T-helper 17 cell (primary cell): ENCODE results near the gene AKR1C3. TPM values are rescaled to one million over a fixed set of nuclear protein-coding genes. Genes with fewer than 3 reads are reported as not detected.
"Not testable (repeated sequence)": the region's sequence is repeated elsewhere in the genome, so short reads cannot be mapped to it uniquely, and the experiment has no call there.

Experiments
- ATAC-seq: fragments of 150-1000 bp; cut with Tn5 transposase; 2 replicates; pipeline ENCODE4 v1.10.0; 2021; ENCODE audit warnings: mild to moderate bottlenecking, moderate library complexity
- DNase-seq, 3 donors: peaks; one replicate each; pipeline versions ENCODE4 v3.0.0 to v3.0.0-alpha.2; 2020 to 2021
- H3K9me3 ChIP-seq: one replicate; pipeline ENCODE4 v1.7.0; 2013; ENCODE audit warnings: low read length, mild to moderate bottlenecking; ENCODE audit not compliant: control insufficient read depth, poor library complexity, severe bottlenecking
- H3K27ac Mint-ChIP-seq: one replicate; pipeline ENCODE4 v1.8.0; 2022; ENCODE audit warnings: mild to moderate bottlenecking, moderate library complexity, mixed read lengths
- H3K27me3 Mint-ChIP-seq: one replicate; pipeline ENCODE4 v1.8.0; 2022; ENCODE audit warnings: mixed read lengths
- H3K36me3 Mint-ChIP-seq: one replicate; pipeline ENCODE4 v1.8.0; 2022; ENCODE audit warnings: low read depth, mixed read lengths
- H3K4me1 Mint-ChIP-seq: one replicate; pipeline ENCODE4 v1.8.0; 2022; ENCODE audit warnings: mild to moderate bottlenecking, mixed read lengths
- H3K4me3 Mint-ChIP-seq: one replicate; pipeline ENCODE4 v1.8.0; 2022; ENCODE audit warnings: mild to moderate bottlenecking, moderate library complexity, mixed read lengths
- total RNA-seq, 4 donors: library from RNA in 2 of 4; stranded (reverse) in 2 of 4; gene quantifications; one replicate each; pipeline ENCODE4 v1.2.3 and lab custom pipeline; 2022 to 2026

AKR1C3 gene
- total RNA-seq, 2 donors from 2014 or later = 0.60 to 1.4 TPM

DNA sequence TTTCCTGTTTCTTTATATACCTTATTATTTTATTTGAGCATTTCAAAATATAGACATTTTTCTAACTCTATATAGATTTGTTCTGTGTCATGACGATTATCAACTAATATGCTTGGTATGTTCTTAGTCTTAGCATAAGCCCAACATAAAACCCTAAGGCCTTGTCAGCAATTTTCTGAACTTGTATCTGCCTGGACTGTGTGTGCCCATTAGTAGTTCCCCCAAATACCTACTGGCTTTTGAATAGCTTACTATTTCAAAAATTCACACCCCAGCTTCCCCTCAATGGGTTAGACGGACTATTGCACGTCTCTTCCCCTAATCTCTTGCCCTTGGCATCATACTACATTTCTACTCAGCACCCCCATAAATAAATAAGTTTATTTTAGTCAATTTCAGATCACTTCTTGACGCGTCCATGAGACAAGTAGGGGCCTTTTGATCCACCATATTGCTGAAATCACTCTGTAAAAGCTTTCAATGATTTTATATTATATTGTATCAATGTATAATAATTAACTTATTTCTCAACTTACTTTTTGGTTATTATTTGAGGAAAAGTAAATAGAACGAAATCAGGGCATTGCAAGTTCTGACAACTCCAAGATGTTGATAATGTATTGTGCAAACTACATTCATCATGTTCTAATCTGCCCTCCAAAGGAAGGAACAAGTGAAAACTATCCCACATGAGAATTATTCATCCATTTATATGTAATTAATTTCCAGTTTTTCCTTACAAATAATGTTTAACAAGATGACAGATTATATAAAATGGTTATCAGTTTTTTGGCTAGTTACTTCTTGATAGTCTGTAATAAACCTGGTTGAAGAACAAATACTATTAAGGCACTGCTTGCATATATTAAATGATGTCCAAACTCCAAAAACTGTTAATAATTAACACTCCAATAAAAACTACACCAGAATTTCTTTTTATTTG, 1.1 kb upstream of the AKR1C3 start:
- H3K27ac Mint-ChIP-seq = no peak overlapping the region
- H3K27me3 Mint-ChIP-seq = peaks cover 18% of the 10 kb centered on the region
- DNase-seq (no peak), ATAC-seq (no peak)
- no peaks in the 10 kb centered on the region for H3K9me3 ChIP-seq
- H3K36me3 Mint-ChIP-seq = peaks cover 3% of the 10 kb centered on the region
- peaks cover 3% of the 10 kb centered on the region for H3K4me1 Mint-ChIP-seq
- no peak overlapping the region for H3K4me3 Mint-ChIP-seq

DNA sequence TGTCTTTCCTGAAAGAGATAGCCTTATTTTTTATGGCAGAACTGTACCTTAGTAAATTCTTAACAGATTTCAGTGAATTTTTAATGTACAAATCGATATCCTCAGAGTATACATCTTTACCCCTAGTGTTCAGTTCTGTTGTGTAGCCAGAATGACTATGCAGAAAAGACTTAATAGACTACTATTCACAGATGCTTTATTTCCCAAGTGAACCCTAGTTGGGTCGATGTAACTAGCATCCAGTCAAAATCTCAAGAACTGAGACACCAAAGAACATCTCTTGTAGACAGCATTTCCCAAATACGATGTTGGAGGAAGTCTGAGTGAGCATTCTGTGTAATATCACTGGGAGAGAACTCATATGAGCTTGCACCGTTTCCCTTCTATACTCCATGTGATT, 1.5 kb downstream of the AKR1C3 start:
- Mint-ChIP-seq H3K27me3 (peaks cover 18% of the 10 kb centered on the region), H3K4me3 (no peak overlapping the region), H3K36me3 (peaks cover 3% of the 10 kb centered on the region), H3K4me1 (peaks cover 3% of the 10 kb centered on the region), H3K27ac (no peak overlapping the region)
- ATAC-seq (no peak), DNase-seq (no peak)
- H3K9me3 ChIP-seq = no peaks in the 10 kb centered on the region

DNA sequence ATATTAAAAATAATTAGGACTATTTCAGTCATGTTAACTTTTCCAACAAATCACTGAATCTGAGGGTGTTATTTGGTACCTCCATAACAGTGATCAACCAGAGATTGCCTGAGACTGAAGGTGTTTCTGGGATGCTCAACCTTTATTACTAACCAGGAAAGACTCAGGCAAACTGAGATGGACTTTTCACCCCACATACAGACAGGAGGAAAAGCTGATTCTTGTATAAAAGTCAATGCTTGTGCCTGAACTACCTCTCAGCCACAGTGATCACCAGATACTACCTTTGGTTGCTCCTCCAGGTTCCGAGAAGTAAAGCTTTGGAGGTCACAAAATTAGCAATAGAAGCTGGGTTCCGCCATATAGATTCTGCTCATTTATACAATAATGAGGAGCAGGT, 1.9 kb downstream of the AKR1C3 start:
- peaks cover 3% of the 10 kb centered on the region for H3K4me1 Mint-ChIP-seq
- H3K4me3 Mint-ChIP-seq = no peak overlapping the region
- peaks cover 18% of the 10 kb centered on the region for H3K27me3 Mint-ChIP-seq
- no peaks in the 10 kb centered on the region for H3K9me3 ChIP-seq
- DNase-seq (no peak), ATAC-seq (no peak)
- no peak overlapping the region for H3K27ac Mint-ChIP-seq
- peaks cover 3% of the 10 kb centered on the region for H3K36me3 Mint-ChIP-seq

DNA sequence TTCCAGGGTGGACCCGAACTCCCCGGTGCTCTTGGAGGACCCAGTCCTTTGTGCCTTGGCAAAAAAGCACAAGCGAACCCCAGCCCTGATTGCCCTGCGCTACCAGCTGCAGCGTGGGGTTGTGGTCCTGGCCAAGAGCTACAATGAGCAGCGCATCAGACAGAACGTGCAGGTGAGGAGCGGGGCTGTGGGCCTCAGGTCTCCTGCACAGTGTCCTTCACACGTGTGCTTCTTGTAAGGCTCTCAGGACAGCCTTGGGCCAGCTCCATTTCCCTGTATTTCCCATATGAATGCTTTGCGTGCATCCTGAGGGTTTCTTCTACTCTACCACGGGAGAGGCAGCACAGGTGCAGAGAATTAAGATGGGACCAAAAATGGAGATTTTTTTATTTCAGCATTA, 8.3 kb downstream of the AKR1C3 start:
- not testable (repeated sequence) for H3K9me3 ChIP-seq, DNase-seq, H3K4me1 Mint-ChIP-seq, H3K27ac Mint-ChIP-seq, H3K4me3 Mint-ChIP-seq, ATAC-seq, H3K27me3 Mint-ChIP-seq, H3K36me3 Mint-ChIP-seq

DNA sequence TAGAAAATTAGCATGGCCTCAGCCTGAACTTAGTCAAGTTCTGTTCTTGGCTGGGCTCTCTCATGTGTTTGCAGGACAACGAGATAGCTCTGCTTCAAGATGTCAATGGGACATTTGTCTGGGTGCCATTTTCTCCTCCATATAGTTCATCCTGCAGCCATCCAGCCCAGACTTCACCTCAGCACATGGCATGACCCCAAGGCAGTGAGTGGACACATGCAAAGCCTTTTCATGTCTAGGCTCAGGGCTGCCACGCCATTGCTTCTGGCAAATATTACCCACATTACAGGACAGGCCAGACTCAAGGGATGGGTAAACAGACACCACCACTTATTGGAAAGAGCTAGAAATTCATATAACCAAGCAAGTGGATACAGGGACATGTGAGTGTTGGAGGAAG, 9.3 kb downstream of the AKR1C3 start:
- H3K9me3 ChIP-seq = no peaks in the 10 kb centered on the region
- DNase-seq (no peak), ATAC-seq (no peak)
- Mint-ChIP-seq H3K36me3 (no peaks in the 10 kb centered on the region), H3K4me1 (no peaks in the 10 kb centered on the region), H3K27ac (no peak overlapping the region), H3K4me3 (no peak overlapping the region), H3K27me3 (peaks cover 8% of the 10 kb centered on the region)

DNA sequence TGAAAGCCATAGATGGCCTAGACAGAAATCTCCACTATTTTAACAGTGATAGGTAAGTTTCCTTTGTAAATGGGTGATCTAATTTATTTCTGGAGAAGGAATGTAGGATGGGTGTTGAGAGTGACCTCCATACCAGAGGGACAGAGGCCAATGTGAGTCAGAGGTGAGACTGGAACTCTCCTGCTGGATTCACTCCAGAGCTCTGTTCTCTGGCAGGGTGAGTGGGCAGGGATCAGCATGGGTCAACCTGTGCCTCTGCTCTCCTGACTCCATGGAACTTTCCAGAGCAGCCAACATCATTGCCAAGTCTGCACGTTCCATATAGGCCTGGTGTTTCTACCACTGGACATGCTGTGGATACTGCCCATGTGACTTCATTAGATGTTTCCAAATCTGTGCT, 11.4 kb downstream of the AKR1C3 start:
- no peak for DNase-seq
- peaks cover 8% of the 10 kb centered on the region for H3K27me3 Mint-ChIP-seq
- no peak overlapping the region for H3K27ac Mint-ChIP-seq
- H3K4me3 Mint-ChIP-seq = no peak overlapping the region
- H3K9me3 ChIP-seq = no peaks in the 10 kb centered on the region
- ATAC-seq = no peak
- no peaks in the 10 kb centered on the region for H3K4me1 Mint-ChIP-seq
- peaks cover 2% of the 10 kb centered on the region for H3K36me3 Mint-ChIP-seq

DNA sequence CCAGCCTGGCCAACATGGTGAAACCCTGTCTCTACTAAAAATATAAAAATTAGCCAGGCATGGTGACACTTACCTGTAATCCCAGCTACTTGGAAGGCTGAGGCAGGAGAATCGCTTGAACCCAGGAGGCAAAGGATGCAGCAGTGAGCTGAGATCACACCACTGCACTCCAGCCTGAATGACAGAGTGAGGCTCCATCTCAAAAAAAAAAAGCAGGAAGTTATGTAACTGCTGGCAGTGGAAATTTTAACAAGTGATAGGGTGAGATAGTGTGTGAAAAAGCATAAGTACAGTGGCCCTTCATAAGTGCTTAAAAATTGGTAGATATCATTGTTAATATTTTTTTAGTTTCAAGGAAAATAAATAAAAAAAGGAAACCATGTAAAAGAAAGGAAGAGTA, 12.3 kb downstream of the AKR1C3 start:
- DNase-seq = no peak
- Mint-ChIP-seq H3K27me3 (peaks cover 8% of the 10 kb centered on the region), H3K36me3 (peaks cover 2% of the 10 kb centered on the region), H3K4me3 (no peak overlapping the region), H3K27ac (no peak overlapping the region), H3K4me1 (no peaks in the 10 kb centered on the region)
- no peaks in the 10 kb centered on the region for H3K9me3 ChIP-seq
- ATAC-seq = no peak

DNA sequence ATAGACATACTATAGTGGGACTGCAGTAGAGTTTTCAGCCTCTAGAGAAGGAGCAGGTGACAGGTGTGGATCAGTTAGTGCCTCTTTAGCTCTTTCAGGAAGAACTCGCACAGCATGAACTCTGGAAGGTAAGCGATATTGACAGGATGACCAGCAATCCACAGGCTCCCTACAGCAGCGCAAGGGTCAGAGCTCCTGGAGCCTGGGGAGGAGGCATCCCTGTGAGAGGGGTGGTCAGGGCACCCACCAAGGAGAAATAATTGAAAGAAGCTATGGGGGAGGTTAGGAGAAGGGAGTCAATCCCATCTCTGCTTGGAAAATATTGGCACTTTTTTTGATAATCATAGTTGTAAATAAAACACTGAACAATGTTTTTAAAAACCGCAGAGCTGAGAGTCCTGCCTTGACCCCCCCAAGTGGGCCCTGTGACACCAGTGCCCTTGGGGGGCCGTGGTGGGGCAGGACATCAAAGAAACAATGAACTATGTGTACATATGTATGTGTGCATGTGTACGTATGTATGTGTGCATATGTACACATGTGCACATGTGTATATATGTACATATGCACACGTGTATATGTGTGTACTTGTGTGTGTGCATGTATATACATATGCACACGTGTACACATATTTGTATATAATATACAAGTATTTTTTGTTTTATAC, 13.8 kb downstream of the AKR1C3 start:
- no peak overlapping the region for H3K4me3 Mint-ChIP-seq
- no peak for DNase-seq
- no peaks in the 10 kb centered on the region for H3K4me1 Mint-ChIP-seq
- H3K27ac Mint-ChIP-seq = no peak overlapping the region
- no peaks in the 10 kb centered on the region for H3K9me3 ChIP-seq
- peaks cover 6% of the 10 kb centered on the region for H3K27me3 Mint-ChIP-seq
- ATAC-seq = no peak
- H3K36me3 Mint-ChIP-seq = peaks cover 2% of the 10 kb centered on the region

DNA sequence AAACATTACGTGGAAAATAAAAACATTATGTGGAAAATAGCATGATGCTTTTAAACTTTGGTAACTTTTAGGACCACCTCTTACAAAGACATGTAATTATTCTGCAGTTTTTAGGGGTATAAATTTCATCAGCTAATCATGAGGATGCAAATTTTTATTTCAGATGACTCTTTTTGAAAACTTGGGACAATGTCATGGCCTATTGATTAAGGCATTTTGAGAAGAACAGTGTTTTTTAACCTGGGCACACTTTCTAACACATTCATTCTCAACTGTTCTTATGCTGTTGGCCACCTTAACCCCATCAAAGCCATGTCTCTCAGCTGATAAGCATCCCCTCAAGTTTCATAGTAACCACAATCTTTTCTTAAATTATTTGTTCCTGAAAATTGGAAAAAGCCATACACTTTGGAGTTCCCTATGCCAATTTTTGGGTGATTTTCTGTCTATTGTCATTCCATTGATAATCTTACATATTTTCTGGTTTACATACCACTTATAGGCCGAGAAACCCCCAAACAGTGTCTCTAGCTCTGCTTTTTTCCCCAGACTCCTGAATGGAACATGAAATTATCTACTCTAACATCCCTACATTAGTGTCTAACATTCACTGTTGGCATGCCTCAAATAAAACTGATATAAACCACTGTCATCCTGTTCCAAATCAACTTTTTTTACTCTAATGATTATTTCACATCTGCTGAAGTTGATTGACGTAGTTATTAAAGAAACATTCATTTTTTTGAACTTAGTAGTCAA, 14.6 kb downstream of the AKR1C3 start:
- H3K27me3 Mint-ChIP-seq = no peaks in the 10 kb centered on the region
- H3K27ac Mint-ChIP-seq = no peak overlapping the region
- no peak for DNase-seq
- H3K4me1 Mint-ChIP-seq = no peaks in the 10 kb centered on the region
- no peak for ATAC-seq
- H3K4me3 Mint-ChIP-seq = no peak overlapping the region
- H3K36me3 Mint-ChIP-seq = peaks cover 2% of the 10 kb centered on the region
- no peaks in the 10 kb centered on the region for H3K9me3 ChIP-seq

DNA sequence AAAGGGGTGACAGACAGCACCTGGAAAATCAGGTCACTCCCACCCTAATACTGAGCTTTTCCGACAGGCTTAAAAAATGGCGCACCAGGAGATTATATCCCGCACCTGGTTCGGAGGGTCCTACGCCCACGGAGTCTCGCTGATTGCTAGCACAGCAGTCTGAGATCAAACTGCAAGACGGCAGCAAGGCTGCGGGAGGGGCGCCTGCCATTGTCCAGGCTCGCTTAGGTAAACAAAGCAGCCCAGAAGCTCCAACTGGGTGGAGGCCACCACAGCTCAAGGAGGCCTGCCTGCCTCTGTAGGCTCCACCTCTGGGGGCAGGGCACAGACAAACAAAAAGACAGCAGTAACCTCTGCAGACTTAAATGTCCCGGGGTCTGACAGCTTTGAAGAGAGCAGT, 15.6 kb downstream of the AKR1C3 start:
- ATAC-seq, H3K9me3 ChIP-seq, DNase-seq, H3K4me3 Mint-ChIP-seq, H3K4me1 Mint-ChIP-seq, H3K27me3 Mint-ChIP-seq, H3K36me3 Mint-ChIP-seq, H3K27ac Mint-ChIP-seq: not testable (repeated sequence)

DNA sequence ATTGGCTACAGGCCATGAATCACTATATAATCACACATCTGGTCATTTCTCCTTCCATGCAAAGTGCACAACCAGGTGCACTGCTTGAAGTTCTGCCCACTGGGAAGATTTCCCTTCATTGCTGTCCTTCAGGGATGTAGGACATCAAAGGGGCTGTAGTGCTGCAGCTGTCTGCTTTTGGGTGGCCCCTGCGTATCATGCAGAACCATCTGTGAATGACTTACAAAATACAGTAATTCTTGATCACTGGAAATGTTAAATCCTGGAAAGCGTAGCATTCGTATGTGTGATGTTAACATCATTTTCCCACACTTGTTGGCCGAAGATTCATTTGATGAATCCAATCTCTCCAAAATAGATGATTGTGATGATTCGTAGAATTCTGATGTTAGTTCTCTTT, 22.4 kb downstream of the AKR1C3 start:
- H3K27ac Mint-ChIP-seq = no peak overlapping the region
- no peaks in the 10 kb centered on the region for H3K4me1 Mint-ChIP-seq
- H3K36me3 Mint-ChIP-seq = no peaks in the 10 kb centered on the region
- no peaks in the 10 kb centered on the region for H3K27me3 Mint-ChIP-seq
- ATAC-seq (no peak), DNase-seq (no peak)
- no peak overlapping the region for H3K4me3 Mint-ChIP-seq
- H3K9me3 ChIP-seq = no peaks in the 10 kb centered on the region

DNA sequence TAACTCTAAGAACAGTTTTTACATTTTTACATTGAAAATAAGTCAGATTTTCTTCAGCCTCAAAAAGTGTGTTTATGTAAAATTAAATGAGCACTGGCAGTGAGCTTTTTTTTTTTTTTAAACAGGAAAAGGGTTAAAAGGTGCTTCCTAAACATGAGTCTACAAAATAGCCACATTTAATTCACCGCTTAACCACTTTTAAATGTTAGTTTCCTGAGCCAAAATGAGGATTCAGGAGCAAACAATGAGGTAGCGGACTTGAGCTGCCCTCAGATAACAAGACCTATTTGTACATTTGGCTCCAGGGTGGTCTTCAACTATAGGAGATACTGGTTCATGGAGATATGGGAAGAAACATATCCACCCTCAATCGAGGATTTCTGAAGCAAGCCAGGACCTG, 22.8 kb downstream of the AKR1C3 start:
- Mint-ChIP-seq H3K4me3 (no peak overlapping the region), H3K36me3 (no peaks in the 10 kb centered on the region), H3K27me3 (no peaks in the 10 kb centered on the region), H3K27ac (no peak overlapping the region), H3K4me1 (no peaks in the 10 kb centered on the region)
- no peak for ATAC-seq
- no peak for DNase-seq
- no peaks in the 10 kb centered on the region for H3K9me3 ChIP-seq

DNA sequence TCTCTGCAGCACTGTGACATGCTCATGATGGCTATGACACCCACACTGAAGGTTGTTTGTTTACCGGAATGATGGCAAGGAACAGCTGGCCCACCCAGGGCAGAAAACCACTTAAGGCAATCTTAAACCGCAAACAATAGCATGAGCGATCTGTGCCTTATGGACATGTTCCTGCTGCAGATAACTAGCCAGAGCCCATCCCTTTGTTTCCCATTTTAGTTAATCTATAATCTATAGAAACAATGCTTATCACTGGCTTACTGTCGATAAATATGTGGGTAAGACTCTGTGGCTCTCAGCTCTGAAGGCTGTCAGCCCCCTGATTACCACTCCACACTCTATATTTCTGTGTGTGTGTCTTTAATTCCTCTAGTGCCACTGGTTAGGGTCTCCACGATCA, 25.8 kb downstream of the AKR1C3 start:
- not testable (repeated sequence) for H3K4me3 Mint-ChIP-seq, H3K9me3 ChIP-seq, H3K36me3 Mint-ChIP-seq, H3K27me3 Mint-ChIP-seq, H3K27ac Mint-ChIP-seq, ATAC-seq, H3K4me1 Mint-ChIP-seq, DNase-seq
